ENCODE results near the gene TTC28. TPM values are rescaled to one million over a fixed set of nuclear protein-coding genes. Genes with fewer than 3 reads are reported as not detected.
"Not testable (repeated sequence)": the region's sequence is repeated elsewhere in the genome, so short reads cannot be mapped to it uniquely, and the experiment has no call there.

The TTC28 gene
- total RNA-seq, 2 experiments from 2014 or later, result 0.67 to 0.72 TPM

DNA sequence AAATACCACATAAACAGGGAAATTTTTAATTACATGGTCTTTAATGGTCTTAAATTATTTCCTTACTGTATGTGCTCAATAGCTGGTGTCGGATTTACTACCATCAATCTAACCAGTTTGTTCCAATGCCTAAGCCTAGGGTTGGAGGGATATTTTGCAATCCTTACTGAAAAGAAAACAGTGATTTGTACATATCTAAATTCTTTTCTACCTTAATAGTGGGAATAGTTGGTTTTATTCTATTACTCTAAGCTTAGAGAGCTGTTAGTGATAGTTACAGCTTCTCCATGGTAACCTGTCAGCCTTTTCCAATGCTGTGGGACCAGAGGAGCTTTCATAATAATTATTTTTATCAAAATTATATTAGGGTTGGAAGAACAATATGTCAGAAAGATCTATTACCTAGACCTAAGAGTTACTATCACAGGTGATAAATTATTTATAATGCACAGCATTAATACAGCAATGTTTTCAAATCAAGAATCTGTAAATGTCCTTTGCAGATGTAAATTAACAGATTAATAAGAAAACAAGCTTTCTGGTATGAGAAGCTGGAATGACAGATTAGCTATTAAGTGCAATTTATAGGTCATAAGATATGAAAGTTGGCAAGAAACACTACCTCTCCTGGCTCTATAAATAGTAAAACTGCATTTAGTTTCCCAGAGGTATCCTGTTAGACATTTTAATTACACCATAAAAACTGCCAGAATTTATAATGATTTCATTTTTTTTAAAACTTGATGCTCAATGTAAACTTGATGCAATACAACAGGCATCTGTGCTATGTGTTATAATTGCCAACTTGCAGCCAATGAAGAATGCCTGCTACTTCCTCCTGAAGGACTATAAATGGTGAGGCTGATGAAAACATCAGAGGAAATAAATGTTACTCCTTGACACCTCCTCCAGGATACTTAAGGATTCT is 498.6 kb downstream of the TTC28 start:
- POLR2A ChIA-PET, result no interaction called here
- CTCF ChIA-PET, result interaction anchor here (1.9 kb wide), 1 partner anchor 10 kb away, joined by 5 read pairs; no protein-coding TSS in a partner anchor

DNA sequence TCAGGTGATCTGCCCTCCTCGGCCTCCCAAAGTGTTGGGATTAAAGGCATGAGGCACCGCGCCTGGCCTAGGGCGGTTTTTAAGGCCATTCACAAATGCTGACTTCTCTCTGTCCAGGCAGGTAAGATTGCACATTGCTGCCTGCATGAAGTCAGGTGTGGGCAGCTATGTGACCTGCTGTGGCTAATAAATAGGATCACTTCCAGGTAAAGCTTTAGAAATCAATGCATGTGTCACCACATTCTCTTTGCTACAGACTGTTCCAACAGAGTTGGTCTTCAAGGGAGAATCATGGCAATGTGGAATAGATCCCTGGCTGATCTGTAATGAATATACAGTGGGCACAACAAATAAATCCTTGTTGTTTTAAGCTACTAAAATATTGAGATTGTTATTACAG is 500.2 kb downstream of the TTC28 start:
- CTCF ChIA-PET, result interaction anchor here (0.7 kb wide), 1 partner anchor 388 kb away, joined by 4 read pairs; no protein-coding TSS in a partner anchor
- POLR2A ChIA-PET, result no interaction called here

DNA sequence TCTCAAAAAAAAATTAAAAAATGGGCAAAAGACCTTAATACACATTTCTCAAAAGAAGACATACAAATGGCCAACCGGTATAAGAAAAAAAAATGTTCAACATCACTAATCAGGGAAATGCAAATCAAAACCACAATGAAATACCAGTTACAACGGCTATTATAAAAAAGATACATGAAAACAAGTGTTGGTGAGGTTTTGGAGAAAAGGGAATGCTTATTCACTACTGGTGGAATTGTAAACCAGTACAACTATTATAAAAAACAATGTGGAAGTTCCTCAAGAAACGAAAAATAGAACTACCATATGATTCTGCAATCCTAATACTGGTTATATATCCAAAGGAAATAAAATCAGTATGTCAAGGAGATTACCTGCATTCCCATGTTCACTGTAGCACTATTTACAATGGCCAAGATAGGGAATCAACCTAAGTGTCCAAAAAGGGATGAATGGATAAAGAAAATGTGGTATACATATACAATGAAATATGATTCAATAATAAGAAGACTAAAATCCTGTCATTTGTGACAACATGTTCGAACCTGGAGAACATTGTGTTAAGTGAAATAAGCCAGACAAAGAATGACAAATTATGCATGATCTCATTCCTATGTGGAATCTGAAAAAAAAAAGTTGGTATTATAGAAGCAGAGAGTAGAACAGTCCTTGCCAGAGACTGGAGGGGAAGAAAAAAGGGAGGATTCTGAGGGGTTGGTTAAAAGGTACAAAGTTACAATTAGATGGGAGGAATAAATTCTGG is 503.7 kb downstream of the TTC28 start:
- ChIA-PET CTCF (no interaction called here), POLR2A (no interaction called here)

DNA sequence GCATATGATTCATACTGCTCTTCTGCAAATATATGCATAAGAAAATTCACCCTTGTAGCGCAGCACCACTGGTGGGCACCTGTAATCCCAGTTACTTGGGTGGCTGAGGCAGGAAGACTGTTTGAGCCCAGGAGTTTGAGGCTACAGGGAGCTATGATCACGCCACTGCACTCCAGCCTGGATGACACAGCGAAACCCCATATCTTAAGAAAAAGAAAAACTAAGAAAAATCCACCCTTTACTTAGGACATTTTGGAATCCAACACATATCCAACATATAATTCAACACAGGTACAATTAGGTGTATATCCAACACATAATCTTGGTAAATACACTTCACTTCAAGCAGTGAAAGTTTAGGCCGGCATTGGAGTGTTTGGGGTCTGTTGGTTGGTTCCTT is 505.1 kb downstream of the TTC28 start:
- CTCF ChIA-PET, result no interaction called here

DNA sequence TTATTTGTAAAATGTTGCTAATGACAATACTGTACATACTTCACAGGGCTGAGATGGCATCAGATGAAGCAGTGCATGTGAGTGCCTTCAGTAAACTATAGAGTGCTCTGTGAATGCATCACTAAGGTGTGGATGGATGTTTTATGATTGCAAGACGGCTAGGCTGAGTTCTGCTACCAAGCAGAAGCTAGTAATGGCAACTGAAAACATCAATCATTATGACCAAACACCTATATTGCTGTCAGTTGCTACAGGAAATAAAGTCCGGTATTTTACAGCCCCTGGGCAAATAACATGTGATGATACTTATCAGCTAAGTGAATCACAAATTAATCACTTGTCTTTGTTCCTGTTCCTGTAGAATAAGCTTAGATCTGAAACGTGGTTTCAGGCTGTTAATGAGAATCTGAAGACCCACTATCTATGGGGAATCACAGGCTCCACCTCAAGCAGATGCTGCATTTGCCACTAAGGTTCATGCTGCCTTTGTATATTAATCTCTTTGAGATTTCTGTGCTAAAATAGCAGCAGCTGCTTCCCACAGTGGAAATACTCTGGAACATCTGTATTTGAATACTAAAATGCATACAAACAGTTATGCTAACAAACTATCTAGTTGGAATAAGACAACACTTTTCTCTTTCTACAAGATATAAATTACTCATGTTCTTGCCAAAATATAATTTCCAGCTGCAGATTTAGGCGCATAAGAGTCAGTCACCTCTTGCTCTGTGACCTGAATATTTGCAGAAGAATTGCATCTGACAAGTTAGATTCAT is 506.6 kb downstream of the TTC28 start:
- ChIA-PET POLR2A (no interaction called here), CTCF (no interaction called here)

More for the DNA sequence above, 505.1 kb downstream of the TTC28 start:
- POLR2A ChIA-PET, result no interaction called here

DNA sequence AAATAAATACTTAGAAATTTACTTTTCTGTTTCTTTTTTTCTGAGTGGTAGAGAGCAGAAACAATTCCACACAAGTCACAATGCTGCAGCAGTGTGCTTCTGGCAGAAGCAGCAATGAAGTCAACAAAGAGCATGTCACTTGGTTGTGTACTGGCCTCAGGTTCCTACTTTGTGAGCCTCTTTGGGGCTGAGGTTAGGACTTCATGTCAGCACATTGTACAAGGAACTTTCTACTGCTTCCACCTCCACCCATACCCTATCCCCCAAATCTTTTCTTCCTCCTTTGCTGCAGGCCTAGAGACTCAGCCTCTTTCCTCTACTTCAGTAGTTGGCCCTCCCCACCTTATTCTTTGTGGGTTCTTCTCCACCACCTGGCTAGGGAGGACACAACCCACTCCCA is 507.9 kb downstream of the TTC28 start:
- ChIA-PET CTCF (no interaction called here), POLR2A (no interaction called here)

DNA sequence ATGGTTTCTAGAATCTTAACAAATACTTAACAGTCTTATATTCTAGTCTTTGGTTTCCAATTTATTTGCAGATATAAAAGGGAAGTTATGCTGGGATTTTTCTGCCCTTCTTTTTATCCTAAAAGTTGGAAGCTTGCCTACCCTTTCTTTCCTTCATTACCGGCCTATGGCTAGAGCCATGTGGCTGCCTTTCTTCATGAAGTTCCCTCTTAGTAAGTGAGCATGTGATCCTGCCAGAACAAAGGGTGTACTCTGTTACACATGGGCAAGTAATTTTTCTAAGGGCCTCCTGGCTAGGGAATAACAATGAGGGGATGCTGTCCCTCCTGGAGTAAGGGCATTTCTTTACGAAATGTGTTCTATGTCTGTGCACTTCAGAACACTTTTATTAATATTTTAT is 508.5 kb downstream of the TTC28 start:
- CTCF ChIA-PET, result no interaction called here
- POLR2A ChIA-PET, result no interaction called here

DNA sequence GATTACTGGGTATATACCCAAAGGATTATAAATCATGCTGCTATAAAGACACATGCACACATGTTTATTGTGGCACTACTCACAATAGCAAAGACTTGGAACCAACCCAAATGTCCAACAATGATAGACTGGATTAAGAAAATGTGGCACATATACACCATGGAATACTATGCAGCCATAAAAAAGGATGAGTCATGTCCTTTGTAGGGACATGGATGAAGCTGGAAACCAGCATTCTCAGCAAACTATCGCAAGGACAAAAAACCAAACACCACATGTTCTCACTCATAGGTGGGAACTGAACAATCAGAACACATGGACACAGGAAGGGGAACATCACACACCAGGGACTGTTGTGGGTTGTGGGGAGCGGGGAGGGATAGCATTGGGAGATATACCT is 510.3 kb downstream of the TTC28 start:
- CTCF ChIA-PET, POLR2A ChIA-PET: not testable (repeated sequence)

DNA sequence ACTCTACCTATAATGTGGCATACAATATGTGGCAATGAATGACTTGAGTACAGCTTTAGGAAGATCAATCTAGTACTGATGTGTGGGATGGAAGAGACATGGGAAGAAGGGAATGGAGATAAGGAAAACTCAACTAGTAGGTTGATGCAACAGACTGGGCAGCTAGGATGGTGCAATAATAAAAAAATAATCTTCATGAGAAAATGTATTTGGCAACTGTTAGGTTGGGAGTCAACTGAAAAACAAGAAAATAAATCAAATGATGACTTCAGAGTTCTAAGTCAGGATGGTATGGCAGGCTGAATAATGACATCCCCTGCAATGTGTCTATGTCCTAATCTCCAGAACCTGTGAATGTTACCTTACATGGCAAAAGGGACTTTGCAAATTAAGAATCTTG is 523.8 kb downstream of the TTC28 start:
- CTCF ChIA-PET, result no interaction called here

DNA sequence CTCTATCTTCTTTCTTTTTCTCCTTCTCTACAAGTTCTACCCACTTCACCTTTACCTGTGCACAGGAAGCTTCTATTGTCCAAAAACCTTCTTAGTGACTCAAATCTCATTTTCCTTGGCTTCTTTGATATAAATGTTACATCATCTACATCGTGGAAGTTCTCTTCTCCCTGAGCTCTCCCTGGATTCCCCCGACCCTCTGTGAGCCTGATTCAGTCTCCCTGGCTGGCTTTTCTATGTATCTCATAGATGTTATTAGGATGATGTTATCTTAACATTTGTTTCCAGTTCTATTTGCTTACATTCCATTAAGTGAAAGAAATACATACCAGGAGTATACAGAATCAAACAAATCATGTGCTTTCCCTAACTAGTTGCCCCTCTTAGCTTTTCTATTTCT is 524.8 kb downstream of the TTC28 start:
- POLR2A ChIA-PET, result no interaction called here
- CTCF ChIA-PET, result no interaction called here

More for the DNA sequence above, 523.8 kb downstream of the TTC28 start:
- POLR2A ChIA-PET, result no interaction called here

DNA sequence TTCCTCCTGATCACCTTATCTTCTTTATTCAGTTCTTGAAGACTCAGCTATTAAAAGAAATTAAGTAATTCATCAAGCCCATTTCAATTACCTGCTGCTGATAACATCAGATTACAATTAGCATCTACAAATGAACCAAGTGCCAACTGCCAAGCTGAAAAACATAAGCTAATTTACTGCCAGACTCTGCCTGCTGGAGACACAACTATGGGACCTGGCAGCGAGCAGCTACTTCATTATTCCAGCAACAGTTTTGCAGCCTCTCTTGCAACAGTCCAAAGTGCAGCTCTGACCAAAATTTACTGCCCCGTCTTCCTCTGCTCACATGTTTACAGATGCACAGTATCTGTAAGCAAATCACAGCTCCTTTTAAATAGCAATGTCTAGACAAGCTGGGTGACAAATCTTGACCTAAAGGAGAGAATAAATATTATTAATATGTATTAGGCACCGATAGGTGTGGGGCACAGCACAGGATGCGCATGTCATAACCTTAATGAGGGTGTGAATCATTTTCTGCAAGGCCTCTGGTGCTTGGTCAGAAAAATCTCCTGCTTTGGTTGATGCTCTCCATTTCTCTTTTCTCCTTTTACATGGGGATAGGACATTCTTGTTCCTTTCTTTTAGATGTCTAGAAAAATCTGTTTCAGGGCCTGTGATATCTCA is 528.4 kb downstream of the TTC28 start:
- POLR2A ChIA-PET, result no interaction called here
- CTCF ChIA-PET, result no interaction called here

DNA sequence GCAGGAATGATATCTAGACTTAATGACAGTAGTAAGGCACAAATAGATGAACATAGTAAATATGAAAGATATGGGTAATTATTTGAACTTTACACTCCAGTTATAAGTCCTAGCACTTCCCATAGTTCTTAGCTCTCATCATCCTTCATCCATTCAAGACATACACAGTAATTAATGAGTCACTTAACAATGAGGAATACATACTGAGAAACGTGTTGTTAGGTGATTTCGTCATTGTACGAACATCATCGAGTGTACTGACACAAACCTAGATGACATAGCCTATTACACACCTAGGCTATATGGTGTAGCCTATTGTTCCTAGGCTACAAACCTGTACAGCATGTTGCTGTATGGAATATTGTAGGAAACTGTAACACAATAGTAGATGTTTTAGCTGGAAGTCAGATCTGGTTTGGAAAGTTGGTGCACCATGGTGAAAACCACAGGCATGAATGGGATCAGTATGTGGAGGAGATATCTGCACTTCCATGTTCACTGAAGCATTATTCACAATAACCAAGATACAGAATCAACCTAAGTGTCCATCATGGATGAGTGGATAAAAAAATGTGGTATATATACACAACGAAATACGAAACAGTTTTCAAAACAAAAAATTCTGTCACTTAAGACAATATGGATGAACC is 530.7 kb downstream of the TTC28 start:
- ChIA-PET CTCF (no interaction called here), POLR2A (no interaction called here)

DNA sequence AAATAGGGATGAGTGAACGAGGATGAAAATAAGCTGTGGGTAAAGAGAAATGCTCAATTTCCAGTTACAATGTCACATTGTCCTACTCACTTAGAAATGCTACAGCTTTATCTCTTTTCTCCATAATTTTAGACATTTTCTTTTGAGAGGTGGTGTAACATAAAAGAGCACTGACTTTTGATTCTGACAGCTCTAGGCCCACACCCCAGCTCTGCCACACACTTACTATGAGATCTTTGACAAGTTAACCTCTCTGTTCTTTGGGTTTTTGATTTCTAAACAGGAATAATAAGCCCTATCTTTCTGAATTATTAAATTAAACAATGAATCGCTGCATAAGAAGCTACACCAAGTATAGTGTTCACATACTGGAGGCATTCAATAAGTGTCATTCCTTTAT is 532.2 kb downstream of the TTC28 start:
- POLR2A ChIA-PET, result no interaction called here

DNA sequence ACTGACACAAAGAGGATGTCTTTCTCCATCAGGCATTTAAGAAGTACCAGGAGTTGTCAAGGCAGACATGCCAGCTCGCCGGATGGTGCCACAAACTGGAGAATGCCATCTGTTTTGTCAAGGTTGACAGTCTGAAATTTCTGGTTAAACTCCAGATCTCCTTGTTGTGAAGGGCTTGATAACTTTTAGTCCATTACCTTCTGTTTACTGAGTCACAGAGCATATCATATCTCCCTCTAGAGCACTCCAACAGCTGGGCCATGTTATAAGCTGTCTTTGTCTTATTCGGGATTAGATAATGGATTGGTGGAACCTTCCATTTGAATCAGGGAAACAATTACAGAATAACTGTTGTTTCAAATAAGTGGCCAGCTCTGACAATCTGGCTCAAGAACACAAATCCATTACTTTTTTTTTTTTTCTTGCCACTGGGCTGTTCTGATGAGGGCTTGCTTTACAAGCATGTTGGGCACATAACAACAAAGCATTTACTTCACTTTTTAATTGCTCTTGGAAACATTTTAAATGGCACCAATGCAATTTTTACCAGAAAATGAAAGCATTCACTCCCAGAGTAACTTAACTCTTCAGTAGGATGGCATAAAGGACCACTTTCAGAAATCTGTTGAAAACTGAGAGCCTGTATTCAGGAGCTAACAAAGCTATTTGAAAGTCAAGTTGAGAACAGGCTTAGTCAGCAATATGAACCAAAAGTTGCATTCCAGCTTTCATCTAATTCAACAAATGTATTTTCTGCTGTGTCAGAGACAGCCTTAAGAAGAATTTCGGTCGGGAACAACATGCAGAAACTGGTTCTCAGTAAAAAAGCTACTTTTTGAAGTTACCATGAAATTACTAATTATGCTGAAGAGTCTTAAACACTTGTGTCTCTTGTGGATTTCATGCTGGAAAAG is 533.0 kb downstream of the TTC28 start:
- CTCF ChIA-PET, result no interaction called here

More for the DNA sequence above, 532.2 kb downstream of the TTC28 start:
- CTCF ChIA-PET, result interaction anchor here (0.5 kb wide), 1 partner anchor 835 kb away, joined by 3 read pairs; no protein-coding TSS in a partner anchor

DNA sequence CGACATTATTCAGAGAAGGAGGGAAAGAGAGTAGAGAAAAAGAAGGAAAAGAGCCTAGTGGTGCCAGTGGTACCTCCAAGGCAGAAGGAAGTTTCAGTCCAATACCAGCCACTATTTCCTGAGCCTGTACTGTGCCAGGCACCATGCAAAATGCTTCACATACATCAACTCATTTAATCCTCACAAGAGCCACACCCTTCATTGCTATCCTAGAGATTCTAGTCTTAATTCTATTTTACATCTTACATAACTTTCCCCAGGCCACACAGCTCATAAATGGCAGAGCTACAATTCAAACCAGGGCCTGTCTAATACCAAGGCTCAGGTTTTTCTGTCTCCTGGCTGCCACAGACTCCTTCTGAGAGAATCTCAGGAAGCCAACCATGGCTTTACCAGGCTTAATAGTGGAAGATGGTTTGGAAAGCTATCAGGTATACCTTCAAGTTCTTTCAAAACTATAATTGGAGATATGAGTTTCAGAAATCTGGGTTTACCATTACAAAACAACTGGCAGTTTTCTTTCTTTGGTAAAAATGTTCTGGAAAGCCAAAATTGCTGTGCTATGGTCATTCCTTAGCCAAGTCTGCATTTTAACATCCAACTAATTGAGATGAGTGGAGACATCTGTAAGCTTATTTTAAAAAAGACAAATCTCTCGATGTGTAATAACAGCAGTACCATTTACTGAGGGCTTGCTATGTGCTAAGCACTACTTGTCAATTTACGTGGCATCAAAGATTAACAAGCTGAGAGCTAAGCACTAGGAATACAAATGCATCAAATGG is 535.5 kb downstream of the TTC28 start:
- CTCF ChIA-PET, result no interaction called here

More for the DNA sequence above, 533.0 kb downstream of the TTC28 start:
- POLR2A ChIA-PET, result no interaction called here

DNA sequence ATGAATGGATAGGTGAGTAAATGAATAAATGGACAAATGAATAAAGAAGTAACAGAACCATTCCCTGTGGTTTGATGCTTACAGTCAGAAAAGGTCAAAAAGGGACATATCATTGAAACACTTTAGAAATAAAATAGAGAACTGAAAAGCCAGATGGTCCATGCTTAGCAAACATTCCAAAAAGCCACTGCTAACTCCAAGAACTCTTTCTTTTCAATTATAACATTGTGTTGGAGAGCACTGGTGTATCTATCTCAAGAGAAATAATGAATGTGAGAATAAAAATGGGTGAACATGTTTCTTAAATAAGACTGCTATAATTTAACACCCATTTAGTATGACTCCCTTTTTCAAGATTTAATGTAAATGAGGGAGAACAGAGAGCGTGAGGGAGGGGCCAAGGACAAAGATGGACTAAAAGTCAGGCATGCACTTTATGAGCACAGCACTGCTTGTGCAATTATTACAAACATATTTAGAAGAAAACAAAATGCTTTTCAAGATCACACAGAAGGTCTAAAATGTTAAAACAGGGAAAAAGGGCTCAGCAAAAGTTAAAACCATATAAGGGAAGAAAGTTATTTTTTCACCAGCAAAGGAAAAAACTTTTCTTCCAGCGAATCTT is 536.3 kb downstream of the TTC28 start:
- CTCF ChIA-PET, result no interaction called here
- POLR2A ChIA-PET, result no interaction called here

More for the DNA sequence above, 535.5 kb downstream of the TTC28 start:
- POLR2A ChIA-PET, result no interaction called here

DNA sequence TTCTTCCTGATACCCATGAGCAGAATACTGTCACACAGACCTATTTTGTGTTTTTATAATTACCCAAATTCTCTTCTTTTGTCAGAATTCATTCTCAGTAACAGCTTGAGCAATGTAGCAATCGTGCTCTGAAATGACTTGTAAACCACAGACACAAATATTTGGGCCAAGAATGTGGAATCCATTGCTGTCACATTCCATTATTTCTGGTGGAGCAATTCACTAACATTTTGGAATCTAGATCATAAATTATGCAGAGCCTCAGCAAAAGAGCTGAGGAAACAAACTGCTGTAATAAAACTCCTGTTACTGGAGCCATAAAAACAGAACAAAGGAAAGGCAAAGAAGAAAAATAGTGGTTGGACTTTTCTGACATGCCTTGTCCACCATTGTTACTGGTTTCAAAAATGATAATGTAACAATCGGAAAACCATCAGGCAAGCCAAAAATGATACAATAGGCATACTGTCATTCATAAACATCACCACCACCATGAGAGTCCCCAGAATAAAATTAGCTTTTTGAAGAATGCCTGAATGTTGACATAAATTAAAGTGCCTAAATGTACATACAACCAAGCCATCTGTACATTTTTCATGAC is 537.2 kb downstream of the TTC28 start:
- ChIA-PET CTCF (no interaction called here), POLR2A (no interaction called here)
